ENCODE measurements around the gene NGFR.

Gene NGFR, protein sequence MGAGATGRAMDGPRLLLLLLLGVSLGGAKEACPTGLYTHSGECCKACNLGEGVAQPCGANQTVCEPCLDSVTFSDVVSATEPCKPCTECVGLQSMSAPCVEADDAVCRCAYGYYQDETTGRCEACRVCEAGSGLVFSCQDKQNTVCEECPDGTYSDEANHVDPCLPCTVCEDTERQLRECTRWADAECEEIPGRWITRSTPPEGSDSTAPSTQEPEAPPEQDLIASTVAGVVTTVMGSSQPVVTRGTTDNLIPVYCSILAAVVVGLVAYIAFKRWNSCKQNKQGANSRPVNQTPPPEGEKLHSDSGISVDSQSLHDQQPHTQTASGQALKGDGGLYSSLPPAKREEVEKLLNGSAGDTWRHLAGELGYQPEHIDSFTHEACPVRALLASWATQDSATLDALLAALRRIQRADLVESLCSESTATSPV

GRCh38 chr17:49494986-49495841 lies at the start of gene NGFR:
Gene NGFR (plus strand): TSS chr17:49495293. CDS start chr17:49495418, 125 bp downstream.
- DNase-seq, result no peak

- no peak for DNase-seq
These were observed 49.5 kb upstream of the NGFR start for GRCh38 chr17:49445591-49445990.

DNA sequence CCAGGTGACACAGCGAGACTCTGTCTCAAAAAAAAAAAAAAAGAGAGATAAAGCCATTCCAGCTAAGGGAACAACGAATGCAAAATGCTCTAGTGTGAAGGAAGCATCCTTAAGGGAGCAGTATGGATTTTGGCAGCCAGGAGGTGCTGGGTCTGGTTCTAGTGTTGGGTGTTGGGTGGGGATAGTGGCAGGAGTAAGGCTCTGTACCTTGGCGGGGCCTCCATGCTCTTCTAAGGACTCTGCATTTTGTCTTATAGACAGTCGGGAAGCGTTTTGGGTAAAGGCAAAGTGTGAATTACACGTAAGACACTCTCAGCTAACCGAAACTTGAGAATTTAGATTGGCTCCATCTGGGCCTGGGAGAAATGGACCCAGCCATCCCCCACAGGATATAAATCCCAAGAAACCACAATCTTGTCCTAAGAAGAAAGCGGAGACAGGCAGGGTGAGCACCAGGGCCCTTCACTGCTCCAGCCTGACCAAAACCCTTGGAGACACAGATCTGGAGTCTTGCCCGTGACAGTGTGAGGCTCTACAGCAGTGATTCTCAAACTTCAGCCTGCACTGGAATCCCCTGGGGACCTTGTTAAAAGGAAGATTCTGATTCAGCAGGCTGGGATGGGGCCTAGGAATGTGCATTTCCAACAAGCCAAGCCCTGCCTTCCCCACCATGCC lies 47.3 kb upstream of the NGFR start:
- DNase-seq, result no peak

GRCh38 chr17:49450181-49450580 lies 44.9 kb upstream of the NGFR start:
- no peak for DNase-seq

DNA sequence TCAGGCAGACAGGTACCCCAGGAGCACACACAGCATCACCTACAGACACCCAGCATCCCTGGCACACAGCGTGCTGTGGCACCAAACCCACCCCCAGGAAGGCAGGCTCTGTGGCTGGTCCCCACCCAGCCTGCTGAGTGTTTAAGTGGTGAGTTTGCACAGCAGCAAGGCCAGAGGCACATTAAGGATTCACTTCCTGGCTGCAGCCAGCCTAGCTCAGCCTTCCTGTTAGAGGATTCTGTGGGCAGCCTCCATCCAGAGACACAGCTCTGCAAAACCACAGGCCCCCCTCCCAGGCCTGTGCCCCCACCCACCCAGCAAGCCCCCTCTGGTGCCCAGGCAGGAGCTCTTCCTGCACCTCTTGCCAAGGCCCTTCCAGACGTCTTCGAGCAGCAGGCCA lies 44.4 kb upstream of the NGFR start:
- no peak for DNase-seq

DNA sequence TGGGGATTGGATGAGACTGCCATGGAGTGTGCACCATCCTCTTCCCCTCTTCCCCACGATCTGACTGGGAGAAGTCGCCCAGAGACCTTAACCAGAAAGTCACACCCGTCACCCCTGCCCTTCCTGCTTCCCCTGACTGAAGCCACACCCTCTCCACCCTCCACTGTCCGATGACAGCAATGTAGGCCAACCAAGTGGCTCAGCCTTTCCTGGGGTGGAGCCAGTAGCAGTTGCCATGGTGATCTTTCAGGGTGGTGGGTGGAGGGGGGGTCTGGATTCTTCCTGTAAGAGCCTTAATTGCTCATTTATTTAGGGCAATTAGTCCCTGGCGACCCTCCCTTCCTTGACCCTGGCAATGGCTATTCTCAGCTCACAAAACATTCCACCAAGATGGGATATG lies 42.9 kb upstream of the NGFR start:
- no peak for DNase-seq

GRCh38 chr17:49452661-49453060 lies 42.4 kb upstream of the NGFR start:
- DNase-seq, result no peak

- DNase-seq, result no peak
These were observed 41.0 kb upstream of the NGFR start for GRCh38 chr17:49454050-49454449.

- DNase-seq, result no peak
These were observed 39.7 kb upstream of the NGFR start for GRCh38 chr17:49455272-49455861.

- no peak for DNase-seq
These were observed 38.7 kb upstream of the NGFR start for GRCh38 chr17:49456183-49456965.

DNA sequence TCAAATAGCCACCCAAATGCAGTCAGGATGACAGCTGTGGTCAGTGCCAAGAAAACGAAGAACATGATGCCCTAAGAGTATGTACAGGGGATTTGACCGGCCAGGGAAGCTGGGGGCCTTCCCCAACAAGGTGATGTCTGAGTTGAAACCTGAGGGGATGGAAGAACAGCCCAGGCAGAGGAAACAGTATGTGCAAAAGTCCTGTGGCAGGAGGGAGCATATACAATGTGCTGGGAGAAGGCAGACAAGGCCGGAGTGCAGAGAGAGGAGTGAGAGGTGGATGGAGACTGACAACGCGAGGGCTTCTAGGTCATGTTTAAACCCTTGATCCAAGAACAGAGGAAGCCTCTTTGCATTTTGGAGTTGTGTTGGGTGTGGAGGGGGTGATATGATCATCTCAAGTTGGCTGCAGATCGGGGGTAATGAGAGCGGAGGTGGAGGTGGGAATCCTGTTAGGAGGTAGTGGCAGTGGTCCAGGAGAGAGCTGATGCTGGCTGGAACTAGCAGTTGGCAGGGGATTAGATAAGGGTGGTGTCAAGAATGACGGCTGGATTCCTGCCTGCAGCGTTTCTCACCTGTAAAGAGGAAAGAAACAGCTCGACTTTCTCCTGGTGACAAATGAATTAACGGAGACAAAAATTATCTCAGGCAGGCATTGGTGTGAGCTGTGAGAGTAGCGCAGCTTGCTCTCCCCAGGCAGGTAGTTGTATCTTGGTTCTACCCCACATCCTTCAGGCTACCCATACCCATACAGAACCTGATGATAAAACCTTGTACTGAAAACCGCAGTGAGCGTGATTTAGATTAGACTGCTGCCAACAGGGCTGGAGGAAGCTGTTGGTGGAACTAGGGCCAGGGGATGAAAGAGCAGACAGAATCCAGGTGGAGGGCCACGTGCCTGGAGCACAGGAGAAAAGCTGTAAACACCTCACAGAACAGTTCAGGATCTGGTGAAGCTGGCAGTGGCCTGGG lies 37.2 kb upstream of the NGFR start:
- no peak for DNase-seq

DNA sequence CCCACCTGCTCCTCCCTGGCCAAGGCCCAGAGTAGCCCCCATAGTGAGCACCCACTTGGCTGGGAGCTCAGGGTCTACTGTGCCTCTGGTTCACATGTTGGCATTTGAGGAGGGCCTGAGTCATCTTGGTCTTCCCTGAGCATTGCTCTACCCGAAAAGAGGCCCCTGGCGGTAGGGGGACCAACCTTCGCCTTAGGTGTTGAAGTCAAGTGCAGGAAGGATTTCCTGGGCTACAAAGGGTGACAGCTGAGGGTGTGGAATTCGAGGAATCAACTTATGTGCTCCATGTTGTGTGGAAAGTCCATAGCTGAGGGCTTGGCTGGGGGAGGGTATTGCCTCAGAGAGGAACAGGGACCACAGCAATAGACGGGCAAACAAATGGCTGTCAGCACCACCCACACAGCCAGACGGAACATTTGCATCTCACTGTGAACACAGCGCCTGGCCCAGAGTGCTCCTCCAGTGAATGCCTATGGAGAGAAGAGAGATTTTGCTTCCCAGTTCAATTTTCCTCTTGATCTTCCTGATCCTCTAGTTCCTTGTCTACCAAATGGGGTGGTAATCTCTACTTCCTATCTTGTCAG lies 35.6 kb upstream of the NGFR start:
- no peak for DNase-seq

- no peak for DNase-seq
These were observed 34.7 kb upstream of the NGFR start for GRCh38 chr17:49460401-49460800.

DNA sequence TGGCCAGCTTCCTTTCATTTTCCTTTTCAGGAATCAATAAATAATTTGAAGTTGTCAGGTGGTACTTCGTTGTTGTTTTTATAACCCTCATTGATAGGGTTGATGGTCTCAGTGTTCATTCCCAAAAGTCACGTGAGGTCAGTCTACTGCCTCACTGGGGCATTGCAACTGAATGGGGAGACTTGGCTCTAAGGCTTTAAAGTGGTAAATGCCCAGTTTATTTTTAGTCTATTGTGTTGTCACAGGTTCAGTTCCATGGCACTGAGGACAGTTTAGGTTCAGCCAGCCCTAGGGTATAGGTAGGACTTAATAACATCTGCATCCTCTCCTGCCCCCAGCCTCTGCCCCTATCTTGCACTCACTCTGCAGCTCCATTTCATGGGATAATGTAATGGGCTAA lies 33.5 kb upstream of the NGFR start:
- no peak for DNase-seq

DNA sequence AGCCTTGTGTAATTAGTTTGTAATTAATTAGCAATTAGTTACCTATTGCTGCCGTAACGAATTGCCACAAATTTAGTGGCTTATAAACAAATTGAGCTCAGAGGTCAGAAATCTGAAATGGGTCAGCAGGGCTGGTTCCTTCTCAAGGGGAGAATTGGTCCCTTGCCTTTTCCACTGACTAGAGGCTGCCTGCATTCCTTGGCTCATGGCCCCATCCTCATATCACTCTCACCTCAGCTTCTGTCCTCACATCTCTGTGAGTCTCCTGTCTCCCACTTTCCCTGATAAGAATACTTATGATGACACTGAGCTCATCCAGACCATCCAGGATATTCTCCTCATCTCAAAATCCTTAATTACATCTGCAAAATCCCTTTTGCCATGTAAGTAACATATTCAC lies 31.0 kb upstream of the NGFR start:
- DNase-seq, result no peak

DNA sequence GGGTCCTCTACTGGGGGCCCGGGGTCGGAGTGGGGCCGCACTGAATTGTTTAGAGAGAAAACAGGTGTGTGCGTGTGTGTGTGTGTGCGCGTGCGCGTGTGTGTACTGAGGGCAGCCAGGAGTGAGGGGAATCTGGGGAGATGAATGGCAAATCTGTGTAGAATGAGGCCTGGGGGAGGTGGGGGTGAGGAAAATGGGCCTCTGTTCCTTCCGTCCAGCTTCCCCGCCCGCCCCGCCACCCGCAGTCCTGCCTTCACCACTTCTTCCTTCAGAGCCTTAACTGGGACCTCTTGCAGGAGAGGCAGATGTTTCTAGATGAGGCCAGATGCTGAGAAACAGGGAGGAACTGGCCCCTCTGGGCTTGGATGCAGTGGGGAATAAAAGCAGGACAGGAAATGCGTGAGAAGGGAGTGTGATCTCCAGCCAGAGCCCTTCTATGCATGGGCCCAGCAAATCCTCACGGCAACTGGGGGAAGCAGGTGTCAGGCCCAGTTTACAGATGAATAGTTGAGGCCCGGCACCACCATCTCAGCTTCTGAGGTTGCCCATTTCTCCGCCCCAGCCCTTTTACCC lies 29.7 kb upstream of the NGFR start:
- no peak for DNase-seq

DNA sequence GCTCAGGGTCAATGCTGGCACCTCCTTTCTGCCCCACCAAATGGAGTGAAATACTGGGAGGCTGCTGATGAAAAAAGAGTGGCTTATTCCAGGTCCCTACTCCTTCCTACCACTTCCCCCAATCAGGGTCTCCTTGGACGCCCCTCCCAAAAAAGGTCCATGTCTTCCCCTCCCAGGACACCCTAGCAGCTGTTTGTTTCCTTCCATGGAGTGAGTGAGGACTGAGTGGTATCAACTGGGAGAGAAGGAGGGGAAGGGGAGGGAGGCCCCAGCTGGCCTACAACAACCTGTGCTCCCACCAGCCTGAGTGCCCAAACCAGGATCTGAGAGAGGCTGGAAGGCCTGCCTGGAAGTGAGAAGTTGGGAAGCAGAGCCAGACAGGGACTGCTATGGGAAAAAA lies 28.7 kb upstream of the NGFR start:
- DNase-seq, result no peak

GRCh38 chr17:49467175-49467574 lies 27.9 kb upstream of the NGFR start:
- DNase-seq, result no peak

GRCh38 chr17:49468811-49469385 lies 26.2 kb upstream of the NGFR start:
- no peak for DNase-seq

All from activated CD4-positive, CD25-positive, alpha-beta regulatory T cell (primary cell).